Measurements from ENCODE around the gene HIVEP3.

DNA sequence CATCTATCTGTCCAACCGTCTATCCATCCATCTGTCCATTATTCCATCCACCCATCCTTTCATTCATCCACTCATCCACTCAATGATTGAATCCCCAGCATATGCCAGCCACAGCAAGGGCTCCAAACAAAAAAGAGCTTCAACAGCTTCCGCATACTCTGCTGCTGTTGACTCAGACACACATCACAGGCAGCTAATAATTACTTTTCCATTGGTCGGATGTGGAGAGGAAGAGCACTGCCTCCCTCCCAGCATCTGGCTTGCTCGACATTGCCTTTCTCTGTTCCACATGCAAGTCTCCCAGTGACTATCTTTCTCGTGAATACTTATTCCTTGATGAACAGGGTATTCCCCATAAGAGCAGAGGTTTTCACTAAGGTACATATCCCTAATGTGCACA is 176.5 kb downstream of the HIVEP3 start:
- no peak for TF ChIP-seq POLR2A (IDR thresholded peaks at IDR 0.05)
- TF ChIP-seq, protein P1, sequence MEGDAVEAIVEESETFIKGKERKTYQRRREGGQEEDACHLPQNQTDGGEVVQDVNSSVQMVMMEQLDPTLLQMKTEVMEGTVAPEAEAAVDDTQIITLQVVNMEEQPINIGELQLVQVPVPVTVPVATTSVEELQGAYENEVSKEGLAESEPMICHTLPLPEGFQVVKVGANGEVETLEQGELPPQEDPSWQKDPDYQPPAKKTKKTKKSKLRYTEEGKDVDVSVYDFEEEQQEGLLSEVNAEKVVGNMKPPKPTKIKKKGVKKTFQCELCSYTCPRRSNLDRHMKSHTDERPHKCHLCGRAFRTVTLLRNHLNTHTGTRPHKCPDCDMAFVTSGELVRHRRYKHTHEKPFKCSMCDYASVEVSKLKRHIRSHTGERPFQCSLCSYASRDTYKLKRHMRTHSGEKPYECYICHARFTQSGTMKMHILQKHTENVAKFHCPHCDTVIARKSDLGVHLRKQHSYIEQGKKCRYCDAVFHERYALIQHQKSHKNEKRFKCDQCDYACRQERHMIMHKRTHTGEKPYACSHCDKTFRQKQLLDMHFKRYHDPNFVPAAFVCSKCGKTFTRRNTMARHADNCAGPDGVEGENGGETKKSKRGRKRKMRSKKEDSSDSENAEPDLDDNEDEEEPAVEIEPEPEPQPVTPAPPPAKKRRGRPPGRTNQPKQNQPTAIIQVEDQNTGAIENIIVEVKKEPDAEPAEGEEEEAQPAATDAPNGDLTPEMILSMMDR (IDR thresholded peaks at IDR 0.05), result no peak
